HG03097 (cell line): Measurements from ENCODE around the gene LRIG3.
"Not testable (repeated sequence)": the region's sequence is repeated elsewhere in the genome, so short reads cannot be mapped to it uniquely, and the experiment has no call there.

Experiments
- ATAC-seq: cut with Tn5 transposase; IDR thresholded peaks from one replicate; pipeline ENCODE4 v1.9.1; 2021; ENCODE audit not compliant: unreplicated experiment, low FRiP score

The LRIG3 gene

GRCh38 chr12:58871556-58871955, 48.7 kb downstream of the LRIG3 start:
- ATAC-seq = no peak

GRCh38 chr12:58870595-58870994, 49.7 kb downstream of the LRIG3 start:
- no peak for ATAC-seq

GRCh38 chr12:58860788-58861240, 59.5 kb downstream of the LRIG3 start:
- no peak for ATAC-seq

- ATAC-seq = no peak
Observed at GRCh38 chr12:58860056-58860787, 60.1 kb downstream of the LRIG3 start.

GRCh38 chr12:58858030-58858429, 62.3 kb downstream of the LRIG3 start:
- no peak for ATAC-seq

- not testable (repeated sequence) for ATAC-seq
Observed at GRCh38 chr12:58857206-58857605, 63.1 kb downstream of the LRIG3 start.

- ATAC-seq = not testable (repeated sequence)
Observed at GRCh38 chr12:58855630-58856029, 64.7 kb downstream of the LRIG3 start.

GRCh38 chr12:58850826-58851225, 69.5 kb downstream of the LRIG3 start:
- ATAC-seq = no peak

GRCh38 chr12:58847901-58848600, 72.3 kb downstream of the LRIG3 start:
- ATAC-seq = no peak

GRCh38 chr12:58844161-58844560, 76.1 kb downstream of the LRIG3 start:
- ATAC-seq = no peak

GRCh38 chr12:58841058-58841798, 79.1 kb downstream of the LRIG3 start:
- no peak for ATAC-seq

- no peak for ATAC-seq
Observed at GRCh38 chr12:58833853-58834252, 86.5 kb downstream of the LRIG3 start.

GRCh38 chr12:58832920-58833319, 87.4 kb downstream of the LRIG3 start:
- no peak for ATAC-seq
